ENCODE data around the gene E2F4.

The E2F4 gene, protein sequence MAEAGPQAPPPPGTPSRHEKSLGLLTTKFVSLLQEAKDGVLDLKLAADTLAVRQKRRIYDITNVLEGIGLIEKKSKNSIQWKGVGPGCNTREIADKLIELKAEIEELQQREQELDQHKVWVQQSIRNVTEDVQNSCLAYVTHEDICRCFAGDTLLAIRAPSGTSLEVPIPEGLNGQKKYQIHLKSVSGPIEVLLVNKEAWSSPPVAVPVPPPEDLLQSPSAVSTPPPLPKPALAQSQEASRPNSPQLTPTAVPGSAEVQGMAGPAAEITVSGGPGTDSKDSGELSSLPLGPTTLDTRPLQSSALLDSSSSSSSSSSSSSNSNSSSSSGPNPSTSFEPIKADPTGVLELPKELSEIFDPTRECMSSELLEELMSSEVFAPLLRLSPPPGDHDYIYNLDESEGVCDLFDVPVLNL

GRCh38 chr16:67191995-67192681 lies at the start of gene E2F4:
TSS of gene E2F4 (plus strand) at chr16:67192155. CDS start at chr16:67192228, 73 bp downstream.
- peak within 1 kb of the TSS; percentile 79 for H3K27ac ChIP-seq (ENCODE audit: low read depth, low read length)
- H3K27me3 ChIP-seq (ENCODE audit: control insufficient read depth in 5 of 5, insufficient read depth in 4 of 5, low read length in 5 of 5): no peaks in the 10 kb centered on the region
- H3K36me3 ChIP-seq (ENCODE audit: control insufficient read depth in 5 of 5, insufficient read depth in 5 of 5, low read length in 5 of 5): peaks cover 0 to 40% (median 34%) of the 10 kb centered on the region in 5 donors
- peak within 1 kb of the TSS; percentile 75 to 98 (median 95) for H3K4me3 ChIP-seq (ENCODE audit: low read depth in 1 of 5, low read length in 5 of 5)
- H3K9me3 ChIP-seq (ENCODE audit: control insufficient read depth in 5 of 5, low read length in 5 of 5): no peaks in the 10 kb centered on the region
- peaks cover 18 to 52% (median 27%) of the 10 kb centered on the region in 5 donors for H3K4me1 ChIP-seq (ENCODE audit: control insufficient read depth in 5 of 5, insufficient read depth in 5 of 5, low read length in 5 of 5)
- H3K9ac ChIP-seq (ENCODE audit: low read length in 5 of 5): peak within 1 kb of the TSS; percentile 84 to 100 (median 96)

GRCh38 chr16:67142342-67142741 lies 49.6 kb upstream of the E2F4 start:
- Histone ChIP-seq H3K4me1 (ENCODE audit: control insufficient read depth in 5 of 5, insufficient read depth in 5 of 5, low read length in 5 of 5) (peaks cover 0 to 10% (median 0%) of the 10 kb centered on the region in 5 donors), H3K27ac (ENCODE audit: low read depth, low read length) (no peak overlapping the region), H3K36me3 (ENCODE audit: control insufficient read depth in 5 of 5, insufficient read depth in 5 of 5, low read length in 5 of 5) (peaks cover 9 to 99% (median 89%) of the 10 kb centered on the region in 5 donors), H3K9ac (ENCODE audit: low read length in 5 of 5) (no peak overlapping the region), H3K27me3 (ENCODE audit: control insufficient read depth in 5 of 5, insufficient read depth in 4 of 5, low read length in 5 of 5) (no peaks in the 10 kb centered on the region), H3K9me3 (ENCODE audit: control insufficient read depth in 5 of 5, low read length in 5 of 5) (no peaks in the 10 kb centered on the region), H3K4me3 (ENCODE audit: low read depth in 1 of 5, low read length in 5 of 5) (no peak overlapping the region)

DNA sequence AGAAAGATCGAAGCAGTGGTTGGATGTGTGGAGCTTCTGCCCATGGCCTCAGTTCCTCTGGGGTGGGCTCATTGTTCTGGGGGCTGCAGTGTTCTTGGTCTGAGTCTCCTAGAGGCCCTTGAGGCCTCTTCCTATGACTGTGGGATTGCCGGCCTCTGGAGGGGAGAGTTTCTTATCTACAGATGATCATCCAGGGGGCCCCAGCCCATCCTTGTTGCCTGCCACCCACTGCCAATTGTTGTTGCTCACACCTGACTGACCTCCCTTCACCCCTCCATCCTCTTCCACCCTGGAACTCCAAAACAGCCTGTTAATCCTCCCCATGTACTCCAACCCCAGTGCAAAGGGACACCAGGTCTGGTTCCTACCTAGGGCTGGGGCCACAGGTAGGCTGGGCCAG lies 47.0 kb upstream of the E2F4 start:
- Histone ChIP-seq H3K27me3 (ENCODE audit: control insufficient read depth in 5 of 5, insufficient read depth in 4 of 5, low read length in 5 of 5) (no peaks in the 10 kb centered on the region), H3K27ac (ENCODE audit: low read depth, low read length) (no peak overlapping the region), H3K9me3 (ENCODE audit: control insufficient read depth in 5 of 5, low read length in 5 of 5) (no peaks in the 10 kb centered on the region), H3K4me3 (ENCODE audit: low read depth in 1 of 5, low read length in 5 of 5) (no peak overlapping the region), H3K36me3 (ENCODE audit: control insufficient read depth in 5 of 5, insufficient read depth in 5 of 5, low read length in 5 of 5) (peaks cover 5 to 92% (median 85%) of the 10 kb centered on the region in 5 donors), H3K9ac (ENCODE audit: low read length in 5 of 5) (no peak overlapping the region), H3K4me1 (ENCODE audit: control insufficient read depth in 5 of 5, insufficient read depth in 5 of 5, low read length in 5 of 5) (peaks cover 0 to 10% (median 2%) of the 10 kb centered on the region in 5 donors)

GRCh38 chr16:67145746-67146145 lies 46.2 kb upstream of the E2F4 start:
- H3K27me3 ChIP-seq (ENCODE audit: control insufficient read depth in 5 of 5, insufficient read depth in 4 of 5, low read length in 5 of 5): no peaks in the 10 kb centered on the region
- peaks cover 4 to 84% (median 77%) of the 10 kb centered on the region in 5 donors for H3K36me3 ChIP-seq (ENCODE audit: control insufficient read depth in 5 of 5, insufficient read depth in 5 of 5, low read length in 5 of 5)
- no peak overlapping the region for H3K4me3 ChIP-seq (ENCODE audit: low read depth in 1 of 5, low read length in 5 of 5)
- H3K9ac ChIP-seq (ENCODE audit: low read length in 5 of 5): no peak overlapping the region
- H3K4me1 ChIP-seq (ENCODE audit: control insufficient read depth in 5 of 5, insufficient read depth in 5 of 5, low read length in 5 of 5): peaks cover 0 to 15% (median 10%) of the 10 kb centered on the region in 5 donors
- no peaks in the 10 kb centered on the region for H3K9me3 ChIP-seq (ENCODE audit: control insufficient read depth in 5 of 5, low read length in 5 of 5)
- H3K27ac ChIP-seq (ENCODE audit: low read depth, low read length): no peak overlapping the region

DNA sequence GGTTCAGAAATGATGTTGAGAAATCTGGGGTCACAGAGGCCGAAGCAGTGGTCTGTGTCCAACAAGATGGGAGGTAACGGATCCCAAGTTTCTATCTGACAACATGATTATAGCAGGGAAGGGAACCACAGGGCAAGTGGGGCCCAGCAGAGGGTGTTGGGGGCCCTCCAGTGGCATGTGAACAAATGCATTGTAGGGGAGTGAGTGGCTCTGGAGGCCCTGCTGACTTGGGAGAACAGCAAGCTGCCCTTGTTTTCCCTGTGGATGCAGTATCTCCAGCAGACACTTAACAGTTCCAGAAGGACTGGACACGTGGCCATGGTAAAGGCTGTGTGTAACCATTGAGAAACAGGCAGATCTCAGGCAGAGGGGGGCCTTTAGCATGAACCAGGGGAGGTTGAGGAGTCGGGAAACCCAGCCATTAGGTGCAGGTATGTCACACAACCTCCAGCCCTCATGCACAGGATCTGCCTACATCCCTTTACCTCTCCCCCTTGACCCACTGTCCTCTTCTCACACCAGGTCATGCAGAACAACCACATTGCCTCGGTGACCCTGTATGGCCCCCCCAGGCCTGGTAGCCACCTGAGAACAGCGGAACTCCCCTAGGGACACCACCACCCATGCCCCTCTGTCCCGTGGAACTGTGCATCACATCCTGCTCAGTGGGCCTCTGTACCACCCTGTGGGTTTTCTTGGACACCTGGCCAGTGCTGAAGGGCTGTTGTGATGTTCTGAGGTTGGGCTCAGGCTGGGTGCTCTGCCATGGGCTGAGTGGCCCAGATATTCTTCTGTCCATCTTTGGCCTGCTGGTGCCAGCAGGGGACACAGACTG lies 45.2 kb upstream of the E2F4 start:
- Histone ChIP-seq H3K9me3 (ENCODE audit: control insufficient read depth in 5 of 5, low read length in 5 of 5) (no peaks in the 10 kb centered on the region), H3K4me1 (ENCODE audit: control insufficient read depth in 5 of 5, insufficient read depth in 5 of 5, low read length in 5 of 5) (peaks cover 0 to 19% (median 13%) of the 10 kb centered on the region in 5 donors), H3K27me3 (ENCODE audit: control insufficient read depth in 5 of 5, insufficient read depth in 4 of 5, low read length in 5 of 5) (no peaks in the 10 kb centered on the region), H3K36me3 (ENCODE audit: control insufficient read depth in 5 of 5, insufficient read depth in 5 of 5, low read length in 5 of 5) (peaks cover 4 to 74% (median 67%) of the 10 kb centered on the region in 5 donors), H3K9ac (ENCODE audit: low read length in 5 of 5) (no peak overlapping the region), H3K27ac (ENCODE audit: low read depth, low read length) (no peak overlapping the region), H3K4me3 (ENCODE audit: low read depth in 1 of 5, low read length in 5 of 5) (no peak overlapping the region)

DNA sequence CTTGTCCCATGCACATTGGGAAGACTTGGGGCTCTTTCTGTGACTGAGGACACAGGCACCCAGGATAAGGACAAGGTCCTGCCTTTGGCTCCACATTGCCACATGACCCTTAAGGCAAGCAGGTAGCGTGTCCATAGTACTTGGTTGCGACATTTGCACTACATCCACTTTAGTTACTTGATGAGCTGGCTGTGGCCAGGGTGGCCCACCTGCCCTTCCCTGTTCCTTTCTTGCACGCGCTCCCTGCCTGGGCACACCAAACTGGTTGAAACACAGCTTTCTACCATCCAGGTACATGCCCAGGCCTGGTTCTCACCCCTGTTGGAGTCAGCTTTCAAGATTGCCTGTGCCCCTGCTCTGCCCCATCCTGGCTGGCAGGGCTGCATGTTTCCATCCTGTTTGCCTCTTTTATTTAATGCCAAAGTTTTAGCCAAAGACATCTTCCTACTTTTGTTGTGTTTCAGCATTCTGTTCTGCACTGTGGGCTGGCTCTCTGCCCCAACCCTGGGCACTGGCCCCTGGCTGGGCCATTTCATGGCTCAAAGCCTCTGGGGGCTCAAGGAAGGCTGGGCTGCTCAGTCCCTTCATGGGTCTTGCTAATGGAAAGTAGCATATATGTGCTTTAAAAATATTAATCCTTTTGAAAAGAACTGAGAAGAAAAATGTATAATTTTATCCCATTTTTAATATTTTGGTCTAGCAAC lies 44.4 kb upstream of the E2F4 start:
- Histone ChIP-seq H3K4me3 (ENCODE audit: low read depth in 1 of 5, low read length in 5 of 5) (no peak overlapping the region), H3K4me1 (ENCODE audit: control insufficient read depth in 5 of 5, insufficient read depth in 5 of 5, low read length in 5 of 5) (peaks cover 0 to 19% (median 12%) of the 10 kb centered on the region in 5 donors), H3K27ac (ENCODE audit: low read depth, low read length) (no peak overlapping the region), H3K9ac (ENCODE audit: low read length in 5 of 5) (peak overlapping the region in 1 of 5 donors; percentile 12), H3K9me3 (ENCODE audit: control insufficient read depth in 5 of 5, low read length in 5 of 5) (no peaks in the 10 kb centered on the region), H3K27me3 (ENCODE audit: control insufficient read depth in 5 of 5, insufficient read depth in 4 of 5, low read length in 5 of 5) (no peaks in the 10 kb centered on the region), H3K36me3 (ENCODE audit: control insufficient read depth in 5 of 5, insufficient read depth in 5 of 5, low read length in 5 of 5) (peaks cover 4 to 65% (median 59%) of the 10 kb centered on the region in 5 donors)

DNA sequence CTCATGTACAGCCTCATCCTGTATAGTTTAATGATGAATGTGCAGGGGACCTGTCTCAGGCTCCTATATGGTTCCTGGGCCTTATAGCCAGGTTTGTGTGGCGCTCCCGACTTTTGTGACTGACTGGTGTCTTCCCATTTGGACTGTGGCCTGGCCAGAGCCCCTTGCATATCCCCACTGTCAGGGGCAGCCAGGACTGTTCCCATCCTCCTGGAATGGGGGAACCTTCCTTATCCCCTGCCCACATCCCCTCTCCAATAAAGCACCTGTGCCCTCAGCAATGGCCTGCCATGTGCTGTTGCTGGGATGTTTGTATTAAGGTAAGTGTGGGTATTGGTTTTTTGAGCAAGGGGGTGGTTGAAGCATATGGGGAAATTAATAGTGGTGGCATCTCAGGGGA lies 43.7 kb upstream of the E2F4 start:
- H3K9ac ChIP-seq (ENCODE audit: low read length in 5 of 5): no peak overlapping the region
- no peaks in the 10 kb centered on the region for H3K27me3 ChIP-seq (ENCODE audit: control insufficient read depth in 5 of 5, insufficient read depth in 4 of 5, low read length in 5 of 5)
- H3K4me1 ChIP-seq (ENCODE audit: control insufficient read depth in 5 of 5, insufficient read depth in 5 of 5, low read length in 5 of 5): peaks cover 0 to 19% (median 12%) of the 10 kb centered on the region in 5 donors
- no peak overlapping the region for H3K27ac ChIP-seq (ENCODE audit: low read depth, low read length)
- H3K9me3 ChIP-seq (ENCODE audit: control insufficient read depth in 5 of 5, low read length in 5 of 5): no peaks in the 10 kb centered on the region
- peaks cover 4 to 59% (median 53%) of the 10 kb centered on the region in 5 donors for H3K36me3 ChIP-seq (ENCODE audit: control insufficient read depth in 5 of 5, insufficient read depth in 5 of 5, low read length in 5 of 5)
- no peak overlapping the region for H3K4me3 ChIP-seq (ENCODE audit: low read depth in 1 of 5, low read length in 5 of 5)

DNA sequence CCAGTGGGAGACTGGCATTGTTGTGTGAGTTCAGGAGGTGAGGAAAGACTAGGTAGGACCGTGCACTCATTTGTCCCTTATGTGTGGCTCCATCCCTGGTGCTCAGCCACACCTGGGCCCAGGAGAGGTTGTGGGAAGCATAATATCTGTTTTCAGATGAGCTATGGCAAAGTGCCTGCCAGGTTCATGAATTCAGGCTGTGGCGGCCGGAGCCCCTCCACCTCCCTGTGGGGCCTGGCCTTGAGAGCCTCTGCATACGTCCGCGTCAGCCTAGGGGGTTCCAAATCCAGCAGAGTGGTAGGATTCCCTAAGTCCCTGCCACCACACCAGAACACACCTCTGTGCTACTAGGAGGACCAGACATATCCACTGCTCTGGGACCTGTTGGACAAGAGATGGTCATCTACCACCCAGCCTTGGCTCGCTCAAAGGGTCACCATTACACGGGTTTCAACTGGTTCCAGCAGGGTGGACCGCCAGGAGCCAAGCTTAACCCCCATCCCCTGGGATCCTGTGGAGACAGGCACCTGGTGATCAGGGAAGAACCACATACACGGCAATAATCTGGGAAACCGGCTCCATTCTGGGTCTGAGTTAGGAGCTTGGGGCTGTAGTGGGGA lies 43.2 kb upstream of the E2F4 start:
- no peaks in the 10 kb centered on the region for H3K9me3 ChIP-seq (ENCODE audit: control insufficient read depth in 5 of 5, low read length in 5 of 5)
- no peaks in the 10 kb centered on the region for H3K27me3 ChIP-seq (ENCODE audit: control insufficient read depth in 5 of 5, insufficient read depth in 4 of 5, low read length in 5 of 5)
- H3K4me1 ChIP-seq (ENCODE audit: control insufficient read depth in 5 of 5, insufficient read depth in 5 of 5, low read length in 5 of 5): peaks cover 0 to 19% (median 12%) of the 10 kb centered on the region in 5 donors
- H3K36me3 ChIP-seq (ENCODE audit: control insufficient read depth in 5 of 5, insufficient read depth in 5 of 5, low read length in 5 of 5): peaks cover 4 to 54% (median 48%) of the 10 kb centered on the region in 5 donors
- no peak overlapping the region for H3K4me3 ChIP-seq (ENCODE audit: low read depth in 1 of 5, low read length in 5 of 5)
- no peak overlapping the region for H3K9ac ChIP-seq (ENCODE audit: low read length in 5 of 5)
- no peak overlapping the region for H3K27ac ChIP-seq (ENCODE audit: low read depth, low read length)
